Ovary (tissue), 9 donors: Measurements from ENCODE around the gene SLC44A1. TPM values are rescaled to one million over a fixed set of nuclear protein-coding genes. Genes with fewer than 3 reads are reported as not detected.

Experiments
- DNase-seq, 5 donors: peaks; one replicate each; pipeline ENCODE4 v3.0.0-alpha.2; 2019 to 2020
- H3K27ac ChIP-seq, 2 donors: fragments of 200-600 bp; one replicate each; pipeline versions ENCODE4 v1.5.1 to v1.8.0; 2019 to 2022
- H3K27me3 ChIP-seq: fragments of 200-600 bp; one replicate; pipeline ENCODE4 v1.8.0; 2022
- H3K36me3 ChIP-seq: fragments of 200-600 bp; sonication (generic); one replicate; pipeline ENCODE4 v1.5.1; 2019
- H3K4me1 ChIP-seq: one replicate; pipeline ENCODE4 v1.8.1; 2013; ENCODE audit warnings: mild to moderate bottlenecking, moderate library complexity; ENCODE audit not compliant: insufficient read depth
- H3K4me3 ChIP-seq: fragments of 200-600 bp; sonication (generic); one replicate; pipeline ENCODE4 v1.5.1; 2017
- H3K9me3 ChIP-seq, 2 donors: fragments of 200-600 bp in 1 of 2; sonication (generic) in 1 of 2; one replicate each; pipeline versions ENCODE4 v1.5.1 to v1.8.1; 2013 to 2019; ENCODE audit warnings: mild to moderate bottlenecking in 1 of 2, moderate library complexity in 1 of 2
- EP300 ChIP-seq: sonication (generic); formaldehyde crosslinking; IDR thresholded peaks from one replicate; pipeline ENCODE4 v1.6.1; 2017; ENCODE audit warnings: antibody characterized with exemption
- POLR2A ChIP-seq: fragments of 450-650 bp; IDR thresholded peaks from one replicate; pipeline ENCODE4 v1.6.1; 2017; ENCODE audit warnings: antibody characterized with exemption, mild to moderate bottlenecking, moderate library complexity
- WGBS, 3 donors: extraction: QIAGEN DNeasy Blood & Tissue Kit in 1 of 3; methylation state at CpG; one replicate each; pipeline versions ENCODE4 v1.1.5 to v1.1.7; 2013 to 2017; 5-methylcytosine and 5-hydroxymethylcytosine counted together
- intact Hi-C, 4 donors: fragments of 100-400 bp; cut with DNase I; formaldehyde crosslinking; loops; one replicate each; pipeline versions ENCODE4 v1.11.0 to v1.15.1; 2022 to 2023
- polyA plus RNA-seq, 2 donors: library from polyadenylated mRNA; stranded (reverse); fragments of 200-250 nt in 1 of 2; fragments of 350-450 nt in 1 of 2; fragmentation: Illumina TruSeq in 1 of 2; extraction: RNeasy Lipid Tissue Mini Kit (QIAGEN cat#74804) in 1 of 2; gene quantifications; one replicate each; pipeline ENCODE4 v1.2.3, GENCODE V29; 2013 to 2014
- total RNA-seq, 7 donors: library from RNA; depleted of rRNA in 2 of 7; stranded (reverse); fragments of >200 nt in 2 of 7; fragmentation: NEBNext Ultra II Directional in 3 of 7; extraction: Animal tissue kit (Norgen Biotek cat#: 25700) in 3 of 7; gene quantifications; one replicate each; pipeline versions ENCODE4 v1.1.0 to v1.2.4, GENCODE V29; 2016 to 2023
- TF ChIP-seq, protein P1 (sequence below), 3 donors: fragments of 450-650 bp in 2 of 3; fragments of 200-600 bp in 1 of 3; IDR thresholded peaks; one replicate each; pipeline versions ENCODE4 v1.5.1 to v1.8.0; 2016 to 2022; ENCODE audit warnings: antibody characterized with exemption in 3 of 3, mild to moderate bottlenecking in 1 of 3
- donor health status: DM: no; HTN: no; CAD: no; lungs with moderate emphysema.
- donor health status: DM: no; HTN: no; CAD: no.
- donor health status: Bipolar disorder and iron deficiency.
- donor health status: DM: yes; HTN: yes; CAD: no.
- donor health status: DM: no; HTN: no; CAD: no.
- donor health status: DM: yes; HTN: yes; CAD: no.

Gene SLC44A1
- total and polyA plus RNA-seq, 9 donors = 8.8 to 34.7 (median 28.5) TPM

- Histone ChIP-seq H3K4me3 (no peak overlapping the region), H3K4me1 (no peaks in the 10 kb centered on the region), H3K27ac (no peak overlapping the region), H3K9me3 (no peaks in the 10 kb centered on the region), H3K27me3 (no peaks in the 10 kb centered on the region), H3K36me3 (no peaks in the 10 kb centered on the region)
- 90 to 100% (median 92%) methylated on average over 2 of the region's 2 CpGs for WGBS, 3 donors
- TF ChIP-seq EP300 (no peak), POLR2A (no peak)
- TF ChIP-seq, protein P1, sequence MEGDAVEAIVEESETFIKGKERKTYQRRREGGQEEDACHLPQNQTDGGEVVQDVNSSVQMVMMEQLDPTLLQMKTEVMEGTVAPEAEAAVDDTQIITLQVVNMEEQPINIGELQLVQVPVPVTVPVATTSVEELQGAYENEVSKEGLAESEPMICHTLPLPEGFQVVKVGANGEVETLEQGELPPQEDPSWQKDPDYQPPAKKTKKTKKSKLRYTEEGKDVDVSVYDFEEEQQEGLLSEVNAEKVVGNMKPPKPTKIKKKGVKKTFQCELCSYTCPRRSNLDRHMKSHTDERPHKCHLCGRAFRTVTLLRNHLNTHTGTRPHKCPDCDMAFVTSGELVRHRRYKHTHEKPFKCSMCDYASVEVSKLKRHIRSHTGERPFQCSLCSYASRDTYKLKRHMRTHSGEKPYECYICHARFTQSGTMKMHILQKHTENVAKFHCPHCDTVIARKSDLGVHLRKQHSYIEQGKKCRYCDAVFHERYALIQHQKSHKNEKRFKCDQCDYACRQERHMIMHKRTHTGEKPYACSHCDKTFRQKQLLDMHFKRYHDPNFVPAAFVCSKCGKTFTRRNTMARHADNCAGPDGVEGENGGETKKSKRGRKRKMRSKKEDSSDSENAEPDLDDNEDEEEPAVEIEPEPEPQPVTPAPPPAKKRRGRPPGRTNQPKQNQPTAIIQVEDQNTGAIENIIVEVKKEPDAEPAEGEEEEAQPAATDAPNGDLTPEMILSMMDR (IDR thresholded peaks at IDR 0.05) = no peak
- DNase-seq = no peak
- intact Hi-C loops = no loop called here
Observed at GRCh38 chr9:105473221-105473620, 228.8 kb downstream of the SLC44A1 start.

DNA sequence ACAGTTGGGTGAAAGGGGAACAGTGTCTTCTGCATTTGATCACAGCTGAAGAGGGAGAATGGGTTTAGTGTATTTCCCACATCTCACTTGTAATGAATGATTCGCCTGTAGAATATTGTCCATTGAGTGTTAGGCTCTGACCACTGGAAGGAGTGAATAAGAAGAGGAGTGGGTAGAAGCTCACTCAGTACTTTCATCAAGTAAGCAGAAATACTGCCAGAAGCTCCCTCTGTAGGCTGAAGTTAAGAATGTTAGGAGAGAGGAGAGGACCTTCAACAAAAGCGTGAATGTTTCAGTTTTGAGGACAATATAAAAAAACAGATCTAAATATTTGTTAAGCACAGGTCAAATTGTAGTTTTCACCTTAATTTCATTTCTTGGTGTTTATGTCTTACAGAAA, 230.9 kb downstream of the SLC44A1 start:
- intact Hi-C loops = no loop called here
- Histone ChIP-seq H3K27ac (no peak overlapping the region), H3K4me3 (no peak overlapping the region), H3K9me3 (no peaks in the 10 kb centered on the region), H3K4me1 (no peaks in the 10 kb centered on the region), H3K36me3 (no peaks in the 10 kb centered on the region), H3K27me3 (no peaks in the 10 kb centered on the region)
- no peak for TF ChIP-seq POLR2A
- TF ChIP-seq, protein P1 (IDR thresholded peaks at IDR 0.05) = no peak
- TF ChIP-seq EP300 = no peak
- no peak for DNase-seq
- 64 to 77% (median 68%) methylated on average over 2 of the region's 2 CpGs for WGBS, 3 donors

- H3K4me1 ChIP-seq = no peaks in the 10 kb centered on the region
- DNase-seq = no peak
- no peak overlapping the region for H3K4me3 ChIP-seq
- H3K27me3 ChIP-seq = no peaks in the 10 kb centered on the region
- no peaks in the 10 kb centered on the region for H3K9me3 ChIP-seq
- no peaks in the 10 kb centered on the region for H3K36me3 ChIP-seq
- intact Hi-C loops = no loop called here
- no peak overlapping the region for H3K27ac ChIP-seq
- TF ChIP-seq EP300 (no peak), POLR2A (no peak)
- TF ChIP-seq, protein P1 (IDR thresholded peaks at IDR 0.05) = no peak
Observed at GRCh38 chr9:105479846-105480245, 235.4 kb downstream of the SLC44A1 start.

DNA sequence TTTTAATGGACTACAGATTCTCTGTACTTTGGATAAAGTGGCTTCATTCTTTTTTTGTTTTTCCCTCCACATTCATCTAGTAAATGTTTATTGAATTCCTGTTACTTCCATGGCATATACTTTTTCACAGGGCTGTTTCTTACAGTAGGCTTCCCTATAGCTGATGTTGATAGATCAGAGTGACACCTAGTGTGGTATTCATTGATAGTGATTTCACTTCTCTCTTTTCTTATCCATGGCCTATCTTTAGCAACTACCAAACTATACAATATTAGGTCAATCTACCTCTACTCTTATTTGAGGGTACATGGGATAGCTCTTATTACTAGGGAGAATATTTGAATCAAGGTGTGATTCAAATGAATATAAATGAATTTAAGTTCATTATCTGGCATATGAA, 239.2 kb downstream of the SLC44A1 start:
- no peaks in the 10 kb centered on the region for H3K27me3 ChIP-seq
- no peak for DNase-seq
- no peak overlapping the region for H3K27ac ChIP-seq
- H3K9me3 ChIP-seq = no peaks in the 10 kb centered on the region
- TF ChIP-seq EP300 = no peak
- no peak for TF ChIP-seq POLR2A
- no peaks in the 10 kb centered on the region for H3K4me1 ChIP-seq
- intact Hi-C loops = no loop called here
- no peak overlapping the region for H3K4me3 ChIP-seq
- no peaks in the 10 kb centered on the region for H3K36me3 ChIP-seq

GRCh38 chr9:105484226-105484625, 239.8 kb downstream of the SLC44A1 start:
- DNase-seq = no peak
- no peak for TF ChIP-seq POLR2A
- no peak for TF ChIP-seq EP300
- TF ChIP-seq, protein P1 (IDR thresholded peaks at IDR 0.05) = no peak
- no peaks in the 10 kb centered on the region for H3K9me3 ChIP-seq
- H3K27ac ChIP-seq = no peak overlapping the region
- no peaks in the 10 kb centered on the region for H3K27me3 ChIP-seq
- WGBS, 3 donors = 95 to 97% (median 97%) methylated on average over 2 of the region's 2 CpGs
- no peak overlapping the region for H3K4me3 ChIP-seq
- intact Hi-C loops = no loop called here
- H3K4me1 ChIP-seq = no peaks in the 10 kb centered on the region
- no peaks in the 10 kb centered on the region for H3K36me3 ChIP-seq
